ENCODE results near the gene PKP2.

Gene PKP2

GRCh38 chr12:32907166-32907565 is 10.6 kb upstream of the PKP2 start:
- TF ChIP-seq ZFP3 (CRISPR knock-in tag; IDR thresholded peaks at IDR 0.05) (no peak), ISL1 (CRISPR knock-in tag; IDR thresholded peaks at IDR 0.05) (no peak), TCF4 (CRISPR knock-in tag; IDR thresholded peaks at IDR 0.05; ENCODE audit: borderline replicate concordance) (no peak), BACH2 (CRISPR knock-in tag; IDR thresholded peaks at IDR 0.05; ENCODE audit: borderline replicate concordance) (no peak), RARB (CRISPR knock-in tag; IDR thresholded peaks at IDR 0.05) (no peak), ZFP30 (CRISPR knock-in tag; IDR thresholded peaks at IDR 0.05) (no peak), ZNF565 (CRISPR knock-in tag; conservative IDR thresholded peaks at IDR 0.05; ENCODE audit: low read depth) (no peak)
- TF ChIP-seq, protein P1, sequence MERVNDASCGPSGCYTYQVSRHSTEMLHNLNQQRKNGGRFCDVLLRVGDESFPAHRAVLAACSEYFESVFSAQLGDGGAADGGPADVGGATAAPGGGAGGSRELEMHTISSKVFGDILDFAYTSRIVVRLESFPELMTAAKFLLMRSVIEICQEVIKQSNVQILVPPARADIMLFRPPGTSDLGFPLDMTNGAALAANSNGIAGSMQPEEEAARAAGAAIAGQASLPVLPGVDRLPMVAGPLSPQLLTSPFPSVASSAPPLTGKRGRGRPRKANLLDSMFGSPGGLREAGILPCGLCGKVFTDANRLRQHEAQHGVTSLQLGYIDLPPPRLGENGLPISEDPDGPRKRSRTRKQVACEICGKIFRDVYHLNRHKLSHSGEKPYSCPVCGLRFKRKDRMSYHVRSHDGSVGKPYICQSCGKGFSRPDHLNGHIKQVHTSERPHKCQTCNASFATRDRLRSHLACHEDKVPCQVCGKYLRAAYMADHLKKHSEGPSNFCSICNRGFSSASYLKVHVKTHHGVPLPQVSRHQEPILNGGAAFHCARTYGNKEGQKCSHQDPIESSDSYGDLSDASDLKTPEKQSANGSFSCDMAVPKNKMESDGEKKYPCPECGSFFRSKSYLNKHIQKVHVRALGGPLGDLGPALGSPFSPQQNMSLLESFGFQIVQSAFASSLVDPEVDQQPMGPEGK (CRISPR knock-in tag; IDR thresholded peaks at IDR 0.05; ENCODE audit: borderline replicate concordance): no peak
- ATAC-seq: no peak

- ATAC-seq: no peak
- no peak for TF ChIP-seq TSHZ2 (CRISPR knock-in tag; IDR thresholded peaks at IDR 0.05)
- TF ChIP-seq CSRNP3 (CRISPR knock-in tag; IDR thresholded peaks at IDR 0.05): no peak
- no peak for TF ChIP-seq TCF4 (CRISPR knock-in tag; IDR thresholded peaks at IDR 0.05; ENCODE audit: borderline replicate concordance)
- no peak for TF ChIP-seq GLIS3 (CRISPR knock-in tag; IDR thresholded peaks at IDR 0.05)
- TF ChIP-seq ISL1 (CRISPR knock-in tag; IDR thresholded peaks at IDR 0.05): no peak
- no peak for TF ChIP-seq ZNF70 (CRISPR knock-in tag; IDR thresholded peaks at IDR 0.05)
- no peak for TF ChIP-seq CREB5 (CRISPR knock-in tag; IDR thresholded peaks at IDR 0.05; ENCODE audit: low read depth)
- TF ChIP-seq ZNF565 (CRISPR knock-in tag; conservative IDR thresholded peaks at IDR 0.05; ENCODE audit: low read depth): no peak
- TF ChIP-seq ZFP3 (CRISPR knock-in tag; IDR thresholded peaks at IDR 0.05): no peak
- TF ChIP-seq RARB (CRISPR knock-in tag; IDR thresholded peaks at IDR 0.05): no peak
Observed at GRCh38 chr12:32906399-32907165, 10.0 kb upstream of the PKP2 start.

GRCh38 chr12:32903763-32904162 is 7.2 kb upstream of the PKP2 start:
- no peak for ATAC-seq
- TF ChIP-seq GLIS3 (CRISPR knock-in tag; IDR thresholded peaks at IDR 0.05): no peak
- no peak for TF ChIP-seq CREB5 (CRISPR knock-in tag; IDR thresholded peaks at IDR 0.05; ENCODE audit: low read depth)
- TF ChIP-seq ZNF565 (CRISPR knock-in tag; conservative IDR thresholded peaks at IDR 0.05; ENCODE audit: low read depth): no peak
- no peak for TF ChIP-seq CSRNP3 (CRISPR knock-in tag; IDR thresholded peaks at IDR 0.05)
- TF ChIP-seq, protein P1 (CRISPR knock-in tag; IDR thresholded peaks at IDR 0.05; ENCODE audit: borderline replicate concordance): no peak
- no peak for TF ChIP-seq BACH2 (CRISPR knock-in tag; IDR thresholded peaks at IDR 0.05; ENCODE audit: borderline replicate concordance)
- TF ChIP-seq ESRRG (CRISPR knock-in tag; IDR thresholded peaks at IDR 0.05): no peak
- TF ChIP-seq CSDC2 (CRISPR knock-in tag; IDR thresholded peaks at IDR 0.05): no peak
- TF ChIP-seq ZFP30 (CRISPR knock-in tag; IDR thresholded peaks at IDR 0.05): no peak
- TF ChIP-seq ZNF8 (CRISPR knock-in tag; IDR thresholded peaks at IDR 0.05): no peak
- TF ChIP-seq RARB (CRISPR knock-in tag; IDR thresholded peaks at IDR 0.05): no peak
